Ascending aorta (tissue), 2 donors: Measurements from ENCODE around the gene KIAA1671. TPM values are rescaled to one million over a fixed set of nuclear protein-coding genes. Genes with fewer than 3 reads are reported as not detected.

Experiments
- DNase-seq, 2 donors: peaks; one replicate each; pipeline ENCODE4 v3.0.0-alpha.2; 2019; ENCODE audit warnings: low spot score in 2 of 2
- H3K27ac ChIP-seq, 2 donors: fragments of 200-600 bp; sonication (generic); one replicate each; pipeline ENCODE4 v1.5.1; 2016 to 2017; ENCODE audit warnings: mild to moderate bottlenecking in 1 of 2
- H3K27me3 ChIP-seq: fragments of 200-600 bp; sonication (generic); one replicate; pipeline ENCODE4 v1.5.1; 2017
- H3K36me3 ChIP-seq, 2 donors: fragments of 200-600 bp; sonication (generic); one replicate each; pipeline ENCODE4 v1.5.1; 2016
- H3K4me1 ChIP-seq, 2 donors: fragments of 200-600 bp; sonication (generic); one replicate each; pipeline ENCODE4 v1.5.1; 2016 to 2017; ENCODE audit warnings: mild to moderate bottlenecking in 1 of 2
- H3K4me3 ChIP-seq, 2 donors: fragments of 200-600 bp; sonication (generic); one replicate each; pipeline ENCODE4 v1.5.1; 2016 to 2017; ENCODE audit warnings: mild to moderate bottlenecking in 1 of 2
- H3K9me3 ChIP-seq, 2 donors: fragments of 200-600 bp; sonication (generic); one replicate each; pipeline ENCODE4 v1.5.1; 2016
- CTCF ChIP-seq, 3 experiments: fragments of 200-600 bp in 2 of 3; fragments of 450-650 bp in 1 of 3; sonication (generic) in 2 of 3; IDR thresholded peaks; one replicate each; pipeline ENCODE4 v1.5.1; 2016 to 2019; ENCODE audit warnings: antibody characterized with exemption in 3 of 3, mild to moderate bottlenecking in 1 of 3, moderate library complexity in 1 of 3
- intact Hi-C: fragments of 100-400 bp; cut with DNase I; formaldehyde crosslinking; loops from one replicate; pipeline ENCODE4 v1.15.1; 2023
- total RNA-seq: library from RNA; depleted of rRNA; stranded (reverse); fragments of >200 nt; gene quantifications from one replicate; pipeline ENCODE4 v1.1.0, GENCODE V29; 2016

The KIAA1671 gene
- total RNA-seq, 1 donor from 2014 or later, result 79.0 TPM

GRCh38 chr22:24947881-24948280, 4.6 kb upstream of the KIAA1671 start:
- H3K36me3 ChIP-seq, result no peaks in the 10 kb centered on the region

GRCh38 chr22:24948356-24949202, 3.9 kb upstream of the KIAA1671 start:
- Histone ChIP-seq H3K9me3 (no peaks in the 10 kb centered on the region), H3K4me3 (no peak overlapping the region), H3K27ac (no peak overlapping the region), H3K36me3 (no peaks in the 10 kb centered on the region), H3K4me1 (no peaks in the 10 kb centered on the region), H3K27me3 (no peaks in the 10 kb centered on the region)
- no peak for DNase-seq
- no peak for TF ChIP-seq CTCF (IDR thresholded peaks at IDR 0.05)
- intact Hi-C loops, result no loop called here

More at GRCh38 chr22:24947881-24948280, 4.6 kb upstream of the KIAA1671 start:
- DNase-seq, result no peak
- H3K27me3 ChIP-seq, result no peaks in the 10 kb centered on the region
- intact Hi-C loops, result no loop called here
- H3K4me3 ChIP-seq, result no peak overlapping the region
- no peaks in the 10 kb centered on the region for H3K9me3 ChIP-seq
- no peak overlapping the region for H3K27ac ChIP-seq
- no peak for TF ChIP-seq CTCF (IDR thresholded peaks at IDR 0.05)
- no peaks in the 10 kb centered on the region for H3K4me1 ChIP-seq

- no peaks in the 10 kb centered on the region for H3K27me3 ChIP-seq
- intact Hi-C loops, result loop anchor here (5.0 kb wide), 1 partner anchor 42 kb away; no protein-coding TSS in a partner anchor
- DNase-seq, result no peak
- H3K4me3 ChIP-seq, result peak overlapping the region in 1 of 2 donors; percentile 25
- H3K27ac ChIP-seq, result no peak overlapping the region
- no peaks in the 10 kb centered on the region for H3K36me3 ChIP-seq
- TF ChIP-seq CTCF (IDR thresholded peaks at IDR 0.05), result no peak
- H3K4me1 ChIP-seq, result no peaks in the 10 kb centered on the region
- no peaks in the 10 kb centered on the region for H3K9me3 ChIP-seq
Measured at GRCh38 chr22:24950272-24950902, 2.1 kb upstream of the KIAA1671 start.

GRCh38 chr22:24952837-24953383, 394 bp downstream of the KIAA1671 start:
- intact Hi-C loops, result loop anchor here (1.0 to 5.0 kb wide), 2 partner anchors 39 to 95 kb away; no protein-coding TSS in a partner anchor
- H3K27ac ChIP-seq, result peak overlapping the region; percentile 39 to 51

More at GRCh38 chr22:24952837-24953383, 394 bp downstream of the KIAA1671 start:
- peak in 1 of 2 donors; percentile 75 for DNase-seq
- H3K4me1 ChIP-seq, result no peaks in the 10 kb centered on the region
- H3K4me3 ChIP-seq, result peak overlapping the region; percentile 82 to 94
- no peaks in the 10 kb centered on the region for H3K36me3 ChIP-seq
- H3K27me3 ChIP-seq, result no peaks in the 10 kb centered on the region
- H3K9me3 ChIP-seq, result no peaks in the 10 kb centered on the region
- no peak for TF ChIP-seq CTCF (IDR thresholded peaks at IDR 0.05)
